DOHH2 (cell line): ENCODE measurements around the gene ENTPD3.

Source experiments
- H3F3A ChIP-seq: fragments of 200-600 bp; sonication (generic), shearing (Covaris generic); 2 replicates; pipeline ENCODE4 v1.6.0; 2016; ENCODE audit warnings: antibody characterized with exemption, mild to moderate bottlenecking; ENCODE audit not compliant: control insufficient read depth, insufficient read depth
- H3K27ac ChIP-seq: fragments of 200-600 bp; sonication (generic); 2 replicates; pipeline ENCODE4 v1.5.1; 2014; ENCODE audit warnings: low read depth, mild to moderate bottlenecking, low read length, moderate library complexity
- H3K27me3 ChIP-seq: fragments of 200-600 bp; sonication (generic); 2 replicates; pipeline ENCODE4 v1.6.1; 2014; ENCODE audit warnings: mild to moderate bottlenecking, low read length, mixed read lengths; ENCODE audit not compliant: control insufficient read depth
- H3K36me3 ChIP-seq: fragments of 200-600 bp; sonication (generic); 2 replicates; pipeline ENCODE4 v1.6.1; 2014; ENCODE audit warnings: mild to moderate bottlenecking, low read length, moderate library complexity, mixed read lengths; ENCODE audit not compliant: control insufficient read depth
- H3K4me1 ChIP-seq: fragments of 200-600 bp; sonication (generic); 2 replicates; pipeline ENCODE4 v1.6.1; 2014; ENCODE audit warnings: mild to moderate bottlenecking, low read length, mixed read lengths; ENCODE audit not compliant: control insufficient read depth
- H3K4me2 ChIP-seq: fragments of 200-600 bp; sonication (generic); 2 replicates; pipeline ENCODE4 v1.6.0; 2014; ENCODE audit warnings: mild to moderate bottlenecking, low read length, moderate library complexity
- H3K4me3 ChIP-seq: fragments of 200-600 bp; sonication (generic); 2 replicates; pipeline ENCODE4 v1.5.1; 2014; ENCODE audit warnings: mild to moderate bottlenecking, low read length, mixed read lengths
- H3K79me2 ChIP-seq: fragments of 200-600 bp; sonication (generic); 2 replicates; pipeline ENCODE4 v1.6.1; 2014; ENCODE audit warnings: mild to moderate bottlenecking, low read length, mixed read lengths; ENCODE audit not compliant: control insufficient read depth
- H3K9me2 ChIP-seq: fragments of 200-600 bp; sonication (generic); replicated peaks from 2 replicates; pipeline ENCODE4 v1.6.1; 2014; ENCODE audit warnings: mild to moderate bottlenecking, low read length, mixed read lengths; ENCODE audit not compliant: control insufficient read depth
- H3K9me3 ChIP-seq: fragments of 200-600 bp; sonication (generic); 2 replicates; pipeline ENCODE4 v1.6.1; 2014; ENCODE audit warnings: antibody characterized with exemption, low read length, mixed read lengths; ENCODE audit not compliant: control insufficient read depth, insufficient read depth
- H4K20me1 ChIP-seq: fragments of 200-600 bp; sonication (generic); 2 replicates; pipeline ENCODE4 v1.6.0; 2014; ENCODE audit warnings: low read depth, mild to moderate bottlenecking, antibody characterized with exemption, low read length, moderate library complexity; ENCODE audit not compliant: control insufficient read depth, insufficient read depth
- EZH2phosphoT487 ChIP-seq: fragments of 200-600 bp; sonication (generic); IDR thresholded peaks from 2 replicates; pipeline ENCODE4 v1.6.1; 2017; ENCODE audit warnings: borderline replicate concordance, mild to moderate bottlenecking, antibody characterized with exemption, low read length, moderate library complexity, mixed read lengths
- TF ChIP-seq, protein P1 (sequence below): fragments of 200-600 bp; sonication (generic); IDR thresholded peaks from one replicate; pipeline ENCODE4 v1.5.1; 2014; ENCODE audit warnings: antibody characterized with exemption, mild to moderate bottlenecking, low read depth, low read length; ENCODE audit not compliant: poor library complexity, severe bottlenecking

Gene ENTPD3

DNA sequence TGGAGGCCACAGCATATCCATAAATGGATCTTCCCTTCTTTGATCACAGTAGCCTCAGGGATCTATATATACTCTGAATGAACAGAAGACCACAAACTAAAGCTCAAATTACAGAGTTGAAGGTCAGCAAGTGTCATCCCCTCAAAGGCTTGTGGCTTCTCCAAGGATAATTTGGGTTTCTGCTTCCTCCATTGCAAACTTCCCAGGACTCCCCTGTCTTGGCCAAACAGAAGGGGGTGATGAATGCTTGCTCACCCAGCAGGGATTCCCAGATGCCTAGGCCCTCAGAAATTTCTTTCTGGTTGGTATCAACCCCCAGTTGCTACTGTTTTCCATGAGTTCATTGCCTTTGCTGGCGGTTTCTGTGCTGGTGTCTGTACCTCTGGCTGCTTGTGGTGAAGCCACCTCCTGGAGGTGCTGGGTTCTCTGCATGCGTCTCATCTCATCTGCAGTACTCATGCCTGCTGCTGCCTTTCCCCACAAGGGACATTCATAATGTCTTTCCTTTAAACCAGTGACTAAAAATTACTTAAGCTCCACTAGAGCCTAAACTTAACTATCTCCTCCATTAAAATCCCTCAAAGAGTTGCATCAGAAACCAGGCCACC is 17.7 kb downstream of the ENTPD3 start:
- H3F3A ChIP-seq, result no peaks in the 10 kb centered on the region
- no peaks in the 10 kb centered on the region for H3K36me3 ChIP-seq
- H3K4me3 ChIP-seq, result no peak overlapping the region
- TF ChIP-seq, protein P1, sequence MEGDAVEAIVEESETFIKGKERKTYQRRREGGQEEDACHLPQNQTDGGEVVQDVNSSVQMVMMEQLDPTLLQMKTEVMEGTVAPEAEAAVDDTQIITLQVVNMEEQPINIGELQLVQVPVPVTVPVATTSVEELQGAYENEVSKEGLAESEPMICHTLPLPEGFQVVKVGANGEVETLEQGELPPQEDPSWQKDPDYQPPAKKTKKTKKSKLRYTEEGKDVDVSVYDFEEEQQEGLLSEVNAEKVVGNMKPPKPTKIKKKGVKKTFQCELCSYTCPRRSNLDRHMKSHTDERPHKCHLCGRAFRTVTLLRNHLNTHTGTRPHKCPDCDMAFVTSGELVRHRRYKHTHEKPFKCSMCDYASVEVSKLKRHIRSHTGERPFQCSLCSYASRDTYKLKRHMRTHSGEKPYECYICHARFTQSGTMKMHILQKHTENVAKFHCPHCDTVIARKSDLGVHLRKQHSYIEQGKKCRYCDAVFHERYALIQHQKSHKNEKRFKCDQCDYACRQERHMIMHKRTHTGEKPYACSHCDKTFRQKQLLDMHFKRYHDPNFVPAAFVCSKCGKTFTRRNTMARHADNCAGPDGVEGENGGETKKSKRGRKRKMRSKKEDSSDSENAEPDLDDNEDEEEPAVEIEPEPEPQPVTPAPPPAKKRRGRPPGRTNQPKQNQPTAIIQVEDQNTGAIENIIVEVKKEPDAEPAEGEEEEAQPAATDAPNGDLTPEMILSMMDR, result no peak
- no peak for TF ChIP-seq EZH2phosphoT487
- no peaks in the 10 kb centered on the region for H3K9me3 ChIP-seq
- H3K4me2 ChIP-seq, result no peak overlapping the region
- no peaks in the 10 kb centered on the region for H4K20me1 ChIP-seq
- no peaks in the 10 kb centered on the region for H3K9me2 ChIP-seq
- peaks cover 9% of the 10 kb centered on the region; the same call in 1 of the 2 replicates for H3K27me3 ChIP-seq
- H3K4me1 ChIP-seq, result no peaks in the 10 kb centered on the region
- no peaks in the 10 kb centered on the region for H3K79me2 ChIP-seq
- H3K27ac ChIP-seq, result no peak overlapping the region

DNA sequence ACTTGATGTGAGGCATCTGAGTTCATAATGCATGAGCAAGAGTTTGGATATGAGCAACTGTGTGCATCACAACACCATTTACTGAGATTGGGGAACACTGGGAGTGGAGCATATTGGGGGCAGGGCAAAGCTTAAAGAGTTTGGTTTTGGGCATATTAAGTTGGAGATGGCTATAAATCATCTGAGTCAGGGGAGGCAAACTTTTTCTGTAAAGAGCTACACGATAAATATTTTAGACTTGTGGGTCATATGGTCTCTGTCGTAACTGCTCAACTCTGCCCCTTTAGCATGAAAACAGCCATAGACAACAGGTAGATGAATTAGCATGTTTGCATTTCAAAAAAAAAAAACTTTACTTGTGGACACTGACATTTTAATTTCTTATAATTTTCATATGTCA is 20.0 kb downstream of the ENTPD3 start:
- Histone ChIP-seq H3F3A (no peaks in the 10 kb centered on the region), H3K4me2 (no peak overlapping the region), H3K4me3 (no peak overlapping the region), H4K20me1 (no peaks in the 10 kb centered on the region), H3K79me2 (no peaks in the 10 kb centered on the region), H3K9me3 (no peaks in the 10 kb centered on the region), H3K27me3 (peaks cover 9% of the 10 kb centered on the region; the same call in 1 of the 2 replicates), H3K9me2 (no peaks in the 10 kb centered on the region), H3K36me3 (no peaks in the 10 kb centered on the region), H3K27ac (no peak overlapping the region), H3K4me1 (no peaks in the 10 kb centered on the region)
- TF ChIP-seq, protein P1, result no peak
- TF ChIP-seq EZH2phosphoT487, result no peak

DNA sequence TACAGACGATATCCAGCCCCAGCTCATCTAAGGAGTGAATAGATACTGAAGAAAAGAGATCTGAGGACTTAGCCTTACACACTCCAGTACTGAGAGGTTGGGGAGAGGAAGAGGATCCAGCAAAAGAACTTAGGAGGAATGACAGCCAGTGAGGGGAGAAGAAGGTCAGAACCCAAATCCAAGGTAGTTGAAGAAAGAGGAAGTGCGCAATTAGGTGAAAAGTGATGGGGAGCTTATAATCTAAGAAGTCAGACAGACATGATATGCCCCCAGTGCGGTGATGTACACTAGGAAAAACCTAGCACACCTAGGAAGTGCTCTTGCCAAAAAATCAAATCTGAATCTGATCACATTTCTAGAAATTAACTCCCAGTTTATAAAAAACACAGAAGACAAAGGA is 20.6 kb downstream of the ENTPD3 start:
- no peaks in the 10 kb centered on the region for H3K4me1 ChIP-seq
- H4K20me1 ChIP-seq, result no peaks in the 10 kb centered on the region
- H3K36me3 ChIP-seq, result no peaks in the 10 kb centered on the region
- H3K4me2 ChIP-seq, result no peak overlapping the region
- peaks cover 10% of the 10 kb centered on the region; the same call in 1 of the 2 replicates for H3K27me3 ChIP-seq
- H3K9me3 ChIP-seq, result no peaks in the 10 kb centered on the region
- no peaks in the 10 kb centered on the region for H3K79me2 ChIP-seq
- no peak overlapping the region for H3K4me3 ChIP-seq
- no peaks in the 10 kb centered on the region for H3K9me2 ChIP-seq
- H3K27ac ChIP-seq, result no peak overlapping the region
- no peak for TF ChIP-seq EZH2phosphoT487
- TF ChIP-seq, protein P1, result no peak
- H3F3A ChIP-seq, result no peaks in the 10 kb centered on the region

DNA sequence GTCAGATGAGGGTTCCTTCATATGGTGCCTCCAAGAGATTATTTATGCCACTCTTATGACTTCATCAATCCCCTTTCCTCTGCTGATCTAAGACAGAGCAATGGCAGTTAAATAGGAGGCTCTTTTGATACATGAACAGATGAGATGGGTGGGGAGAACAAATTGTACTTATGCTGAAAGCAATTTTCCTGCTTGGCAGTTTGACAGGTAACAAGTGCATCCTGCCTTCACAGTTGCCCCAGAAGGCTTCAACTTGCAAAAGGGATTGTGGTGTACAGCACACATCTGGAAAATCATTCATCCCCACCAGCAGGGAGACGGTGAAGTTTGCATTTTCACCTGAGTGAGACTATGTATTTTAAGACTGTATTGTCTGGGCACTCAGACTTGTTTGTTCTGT is 27.3 kb downstream of the ENTPD3 start:
- H3K27ac ChIP-seq, result no peak overlapping the region
- H3K4me3 ChIP-seq, result no peak overlapping the region
- H3K27me3 ChIP-seq, result peaks cover 16% of the 10 kb centered on the region
- H4K20me1 ChIP-seq, result no peaks in the 10 kb centered on the region
- H3F3A ChIP-seq, result no peaks in the 10 kb centered on the region
- H3K36me3 ChIP-seq, result no peaks in the 10 kb centered on the region
- no peak overlapping the region for H3K4me2 ChIP-seq
- no peaks in the 10 kb centered on the region for H3K9me3 ChIP-seq
- no peaks in the 10 kb centered on the region for H3K4me1 ChIP-seq
- no peaks in the 10 kb centered on the region for H3K79me2 ChIP-seq
- no peaks in the 10 kb centered on the region for H3K9me2 ChIP-seq
- no peak for TF ChIP-seq EZH2phosphoT487
- TF ChIP-seq, protein P1, result no peak
